Astrocyte (in vitro differentiated cells and primary cell): ENCODE results near the gene SLC23A3.

Experiments used
- CTCF ChIP-seq: IDR thresholded peaks from 2 replicates; pipeline ENCODE4 v1.5.1; 2011; ENCODE audit warnings: low read depth, mild to moderate bottlenecking, inconsistent platforms, low read length, moderate library complexity; ENCODE audit not compliant: insufficient read depth
- EZH2 ChIP-seq: IDR thresholded peaks from 2 replicates; pipeline ENCODE4 v1.6.1; 2012; ENCODE audit warnings: mild to moderate bottlenecking, low read length, inconsistent platforms; ENCODE audit not compliant: insufficient read depth

GRCh38 chr2:219157396-219157795, 12.4 kb downstream of the SLC23A3 start:
- TF ChIP-seq CTCF (no peak), EZH2 (no peak)
